H9 (cell line): ENCODE data around the gene TRIB2. TPM values are rescaled to one million over a fixed set of nuclear protein-coding genes. Genes with fewer than 3 reads are reported as not detected.
A peak's percentile ranks its signal among the peaks of the same experiment; 100 is the strongest.

Experiments
- DNase-seq: peaks from one replicate; pipeline ENCODE4 v3.0.0-alpha.2; 2017
- H2AFZ ChIP-seq: one replicate; pipeline ENCODE4 v1.6.1; 2013; ENCODE audit warnings: mild to moderate bottlenecking, low read length, control low read depth, moderate library complexity
- H2AK5ac ChIP-seq: 2 replicates; pipeline ENCODE4 v1.6.1; 2013; ENCODE audit warnings: low read length, control low read depth, mixed read lengths; ENCODE audit not compliant: insufficient read length
- H2BK120ac ChIP-seq: one replicate; pipeline ENCODE4 v1.6.1; 2013; ENCODE audit warnings: low read depth, mild to moderate bottlenecking, low read length, control low read depth, inconsistent platforms; ENCODE audit not compliant: poor library complexity, severe bottlenecking
- H2BK12ac ChIP-seq: 2 replicates; pipeline ENCODE4 v1.6.1; 2013; ENCODE audit warnings: low read length, control low read depth, mixed read lengths, low read depth; ENCODE audit not compliant: insufficient read length
- H2BK15ac ChIP-seq: 2 replicates; pipeline ENCODE4 v1.6.1; 2013; ENCODE audit warnings: low read depth, low read length, control low read depth
- H2BK20ac ChIP-seq: one replicate; pipeline ENCODE4 v1.6.1; 2013; ENCODE audit warnings: low read depth, mild to moderate bottlenecking, low read length, control low read depth, inconsistent platforms; ENCODE audit not compliant: poor library complexity, severe bottlenecking
- H2BK5ac ChIP-seq: 2 replicates; pipeline ENCODE4 v1.6.1; 2013; ENCODE audit warnings: low read length, control low read depth, mixed read lengths; ENCODE audit not compliant: insufficient read length
- H3K14ac ChIP-seq: 2 replicates; pipeline ENCODE4 v1.6.1; 2013; ENCODE audit warnings: low read length, control low read depth; ENCODE audit not compliant: insufficient read depth
- H3K18ac ChIP-seq: 2 replicates; pipeline ENCODE4 v1.6.1; 2013; ENCODE audit warnings: low read depth, mild to moderate bottlenecking, mixed read lengths, low read length, control low read depth; ENCODE audit not compliant: insufficient read length
- H3K23ac ChIP-seq: 2 replicates; pipeline ENCODE4 v1.6.1; 2013; ENCODE audit warnings: low read length, control low read depth, mixed read lengths, low read depth; ENCODE audit not compliant: insufficient read length
- H3K23me2 ChIP-seq: 2 replicates; pipeline ENCODE4 v1.6.1; 2013; ENCODE audit warnings: low read depth, mild to moderate bottlenecking, mixed read lengths, low read length, control low read depth; ENCODE audit not compliant: insufficient read length, poor library complexity, severe bottlenecking
- H3K27ac ChIP-seq: 2 replicates; pipeline ENCODE4 v1.5.1; 2013; ENCODE audit warnings: low read length, control low read depth, mixed read lengths, low read depth; ENCODE audit not compliant: insufficient read length
- H3K27me3 ChIP-seq: 2 replicates; pipeline ENCODE4 v1.6.1; 2013; ENCODE audit warnings: low read length, control low read depth, inconsistent platforms; ENCODE audit not compliant: insufficient read depth
- H3K4ac ChIP-seq: 2 replicates; pipeline ENCODE4 v1.6.1; 2013; ENCODE audit warnings: low read depth, mild to moderate bottlenecking, control low read depth, inconsistent platforms, low read length, moderate library complexity
- H3K4me1 ChIP-seq: 2 replicates; pipeline ENCODE4 v1.6.1; 2013; ENCODE audit warnings: low read length, control low read depth, inconsistent platforms; ENCODE audit not compliant: insufficient read depth
- H3K4me2 ChIP-seq: 2 replicates; pipeline ENCODE4 v1.6.1; 2013; ENCODE audit warnings: low read length, control low read depth, mixed read lengths; ENCODE audit not compliant: insufficient read length, insufficient read depth
- H3K56ac ChIP-seq: 2 replicates; pipeline ENCODE4 v1.6.1; 2013; ENCODE audit warnings: low read depth, mild to moderate bottlenecking, mixed read lengths, low read length, control low read depth; ENCODE audit not compliant: insufficient read length
- H3K79me1 ChIP-seq: 2 replicates; pipeline ENCODE4 v1.6.1; 2013; ENCODE audit warnings: low read depth, mild to moderate bottlenecking, moderate library complexity, low read length, control low read depth, inconsistent platforms; ENCODE audit not compliant: insufficient read depth, poor library complexity, severe bottlenecking
- H3K79me2 ChIP-seq: 2 replicates; pipeline ENCODE4 v1.6.1; 2013; ENCODE audit warnings: low read length, control low read depth, inconsistent platforms; ENCODE audit not compliant: insufficient read depth
- H3K9ac ChIP-seq: 2 replicates; pipeline ENCODE4 v1.6.1; 2013; ENCODE audit warnings: low read length, control low read depth, mixed read lengths; ENCODE audit not compliant: insufficient read length; ENCODE audit errors: extremely low read depth
- H3K9me3 ChIP-seq: one replicate; pipeline ENCODE4 v1.6.1; 2013; ENCODE audit warnings: low read depth, low read length, inconsistent platforms; ENCODE audit not compliant: control insufficient read depth
- H3T11ph ChIP-seq: one replicate; pipeline ENCODE4 v1.6.1; 2013; ENCODE audit warnings: mild to moderate bottlenecking, low read length, control low read depth, inconsistent platforms
- H4K20me1 ChIP-seq: one replicate; pipeline ENCODE4 v1.6.1; 2013; ENCODE audit not compliant: control insufficient read depth, insufficient read length, insufficient read depth
- H4K5ac ChIP-seq: 2 replicates; pipeline ENCODE4 v1.6.1; 2013; ENCODE audit warnings: low read depth, mild to moderate bottlenecking, mixed read lengths, low read length, control low read depth; ENCODE audit not compliant: insufficient read length
- H4K8ac ChIP-seq: replicated peaks from 2 replicates; pipeline ENCODE4 v1.6.1; 2013; ENCODE audit warnings: low read length, control low read depth, mixed read lengths, low read depth; ENCODE audit not compliant: insufficient read length
- H4K91ac ChIP-seq: 2 replicates; pipeline ENCODE4 v1.6.1; 2013; ENCODE audit warnings: low read depth, mild to moderate bottlenecking, moderate library complexity, mixed read lengths, low read length, control low read depth; ENCODE audit not compliant: insufficient read length
- H3K27ac Mint-ChIP-seq, 3 experiments: 2 replicates in 2 of 3; 3 replicates in 1 of 3; pipeline ENCODE4 v1.8.0; 2020 to 2021; ENCODE audit warnings: mixed read lengths in 3 of 3, mild to moderate bottlenecking in 1 of 3, moderate library complexity in 1 of 3
- H3K27me3 Mint-ChIP-seq: 2 replicates; pipeline ENCODE4 v1.8.0; 2021; ENCODE audit warnings: low read depth, mild to moderate bottlenecking, moderate library complexity, mixed read lengths
- H3K36me3 Mint-ChIP-seq, 3 experiments: 2 replicates in 2 of 3; 3 replicates in 1 of 3; pipeline ENCODE4 v1.8.0; 2020 to 2021; ENCODE audit warnings: low read depth in 3 of 3, mixed read lengths in 3 of 3; ENCODE audit not compliant: insufficient read depth in 1 of 3
- H3K4me1 Mint-ChIP-seq, 2 experiments: 2 replicates each; pipeline ENCODE4 v1.8.0; 2020; ENCODE audit warnings: mixed read lengths in 2 of 2
- H3K4me3 Mint-ChIP-seq, 2 experiments: 2 replicates in 1 of 2; 3 replicates in 1 of 2; pipeline ENCODE4 v1.8.0; 2020 to 2021; ENCODE audit warnings: mild to moderate bottlenecking in 2 of 2, mixed read lengths in 2 of 2, moderate library complexity in 1 of 2
- H3K9me3 Mint-ChIP-seq, 2 experiments: 2 replicates in 1 of 2; 3 replicates in 1 of 2; pipeline ENCODE4 v1.8.0; 2020; ENCODE audit warnings: mild to moderate bottlenecking in 2 of 2, mixed read lengths in 2 of 2, moderate library complexity in 1 of 2
- CTCF ChIP-seq: fragments of 200-600 bp; sonication (generic); conservative IDR thresholded peaks from 3 replicates; pipeline ENCODE4 v1.8.0; 2021; ENCODE audit warnings: antibody characterized with exemption, mild to moderate bottlenecking
- WGBS: extraction: QIAGEN DNeasy Blood & Tissue Kit; methylation state at CpG from one replicate; pipeline ENCODE4 v1.1.7; 2013; ENCODE audit warnings: missing lambda C conversion rate, low lambda C conversion rate, mixed read lengths; ENCODE audit not compliant: insufficient read length; ENCODE audit errors: extremely low coverage; 5-methylcytosine and 5-hydroxymethylcytosine counted together
- long read RNA-seq: library from polyadenylated mRNA; unstranded; transcript quantifications from one replicate; pipeline ENCODE4 v2.0.0, GENCODE V29; 2020
- total RNA-seq: library from RNA; stranded (reverse); gene quantifications from 2 replicates; pipeline ENCODE4 v1.2.1, GENCODE V29; 2021

The TRIB2 gene
- total RNA-seq, result 36.2 and 41.9 TPM in 2 replicates
- long read RNA-seq, full-length matches to known transcripts, result 170 of 220 reads
- long read RNA-seq, partial matches to known transcripts, result 6 of 220 reads
- long read RNA-seq, other reads (novel, unspliced or antisense), result 44 of 220 reads

DNA sequence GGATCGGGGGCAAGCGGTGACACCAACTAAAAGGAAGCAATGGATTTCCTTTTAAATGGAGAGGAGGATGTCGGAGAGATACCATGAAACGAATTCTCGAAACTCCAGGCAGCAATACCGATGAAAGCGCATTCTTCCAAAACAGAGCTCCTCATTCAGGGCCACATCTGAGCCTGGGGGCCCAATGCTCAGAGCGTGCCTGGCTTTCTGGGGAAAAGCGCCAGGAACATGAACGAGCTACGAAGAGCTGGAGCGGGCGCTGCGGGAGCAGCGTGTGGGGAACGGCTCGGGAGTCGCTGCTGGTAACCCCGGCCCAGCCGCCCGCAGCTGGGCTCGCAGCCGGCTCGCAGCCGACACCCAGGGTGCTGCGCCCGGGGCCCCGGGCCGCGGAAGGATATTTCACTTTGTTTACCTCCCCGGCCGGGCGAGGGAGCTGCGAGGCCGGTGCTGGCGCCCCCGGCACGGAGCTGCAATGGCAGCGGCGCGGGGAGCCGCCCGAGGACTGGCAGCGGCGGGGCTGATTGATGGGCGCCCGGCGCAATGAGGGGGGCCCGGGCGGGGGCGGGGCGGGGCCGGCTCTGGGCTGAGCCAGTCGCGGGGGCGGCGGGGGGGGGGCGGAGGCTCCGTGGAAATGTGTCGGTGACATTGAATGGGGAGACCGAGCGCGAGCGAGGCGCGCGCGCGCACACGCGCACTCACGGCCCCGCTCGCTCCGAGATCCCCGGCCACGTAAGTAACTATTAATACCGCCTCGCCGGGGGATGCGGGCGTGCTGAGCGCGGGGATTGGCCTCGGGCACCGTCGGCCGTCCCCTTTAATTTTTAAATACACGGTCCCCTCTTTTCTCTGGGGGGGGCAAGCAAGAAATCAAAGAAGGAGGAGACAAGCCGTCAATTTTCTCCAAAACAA is at the start of gene TRIB2:
Gene TRIB2, plus strand, starts transcription at position 655 of the 909 bp plus-strand sequence. CDS start 1,372 bp downstream, outside the sequence.
- no peak within 1 kb of the TSS for H3K56ac ChIP-seq
- no peak within 1 kb of the TSS for H4K91ac ChIP-seq
- H4K8ac ChIP-seq, result no peak within 1 kb of the TSS
- Mint-ChIP-seq H3K4me1 (peaks cover 42 to 47% of the 10 kb centered on the region in 2 experiments), H3K36me3 (peaks cover 0 to 12% (median 0%) of the 10 kb centered on the region in 3 experiments; a peak in 3 of 7 replicates), H3K27me3 (peaks cover 6% of the 10 kb centered on the region), H3K27ac (peak within 1 kb of the TSS; percentile 82 to 96 (median 92)), H3K4me3 (peak within 1 kb of the TSS; percentile 91 to 99), H3K9me3 (peaks cover 0 to 4% of the 10 kb centered on the region in 2 experiments; a peak in 2 of 5 replicates)
- H2BK15ac ChIP-seq, result no peak within 1 kb of the TSS
- H4K20me1 ChIP-seq, result no peaks in the 10 kb centered on the region
- H3K4me1 ChIP-seq, result peaks cover 9% of the 10 kb centered on the region
- H3K79me1 ChIP-seq, result no peaks in the 10 kb centered on the region
- peak within 1 kb of the TSS; percentile 85 for H3K18ac ChIP-seq
- H2AK5ac ChIP-seq, result no peak within 1 kb of the TSS
- H4K5ac ChIP-seq, result no peak within 1 kb of the TSS
- peak within 1 kb of the TSS; percentile 97 for H3K14ac ChIP-seq
- H3K27me3 ChIP-seq, result no peaks in the 10 kb centered on the region
- H2BK12ac ChIP-seq, result no peak within 1 kb of the TSS
- DNase-seq, result peak; percentile 86
- peaks cover 25% of the 10 kb centered on the region for H3K23me2 ChIP-seq
- H2AFZ ChIP-seq, result peak within 1 kb of the TSS; percentile 49
- WGBS, result no CpG with 5 or more reads among the region's 90 CpGs
- no peak within 1 kb of the TSS for H2BK5ac ChIP-seq
- peak within 1 kb of the TSS; percentile 82 for H2BK120ac ChIP-seq
- H3K9me3 ChIP-seq, result no peaks in the 10 kb centered on the region
- no peak within 1 kb of the TSS for H3K23ac ChIP-seq
- peak; percentile 24 for TF ChIP-seq CTCF
- peaks cover 35% of the 10 kb centered on the region; the same call in 1 of the 2 replicates for H3K79me2 ChIP-seq
- no peak within 1 kb of the TSS; the same call in 1 of the 2 replicates for H3K4ac ChIP-seq
- no peak within 1 kb of the TSS for H3T11ph ChIP-seq
- no peak within 1 kb of the TSS for H3K27ac ChIP-seq
- H3K9ac ChIP-seq, result peak within 1 kb of the TSS; percentile 89
- H2BK20ac ChIP-seq, result no peak within 1 kb of the TSS
- peak within 1 kb of the TSS; percentile 93 for H3K4me2 ChIP-seq
